ENCODE measurements around the gene KANSL3.

The KANSL3 gene

DNA sequence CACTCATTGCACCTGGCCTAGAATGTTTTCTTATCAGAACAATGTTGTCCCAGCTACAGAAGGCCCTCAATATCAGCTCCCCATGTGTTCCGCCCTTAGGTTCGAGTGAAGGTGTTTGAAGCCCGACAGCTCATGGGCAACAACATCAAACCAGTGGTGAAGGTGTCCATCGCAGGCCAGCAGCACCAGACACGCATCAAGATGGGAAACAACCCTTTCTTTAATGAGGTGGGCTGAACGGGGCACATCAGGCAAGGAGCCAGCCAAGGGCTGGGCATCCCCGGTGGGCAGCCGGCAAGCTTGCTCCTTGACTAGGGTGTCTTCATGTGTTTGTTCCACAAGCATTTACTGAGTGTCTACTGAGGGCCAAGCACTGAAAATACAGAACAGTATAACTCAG, 13.7 kb upstream of the KANSL3 start:
- ChIA-PET CTCF (interaction anchor here (0.6 kb wide), 1 partner anchor 81 kb away, joined by 3 read pairs; no protein-coding TSS in a partner anchor), POLR2A (interaction anchor here (1.0 to 1.1 kb wide), 2 partner anchors 9 to 15 kb away, joined by 3 to 4 read pairs; partner anchors contain the start of gene FER1L5)
- TF ChIP-seq ARNT (IDR thresholded peaks at IDR 0.05) (no peak), ELF4 (IDR thresholded peaks at IDR 0.05) (no peak), HDGF (IDR thresholded peaks at IDR 0.05; ENCODE audit: borderline replicate concordance) (no peak), CTBP1 (IDR thresholded peaks at IDR 0.05; ENCODE audit: borderline replicate concordance) (no peak), L3MBTL2 (conservative IDR thresholded peaks at IDR 0.05) (no peak), TARDBP (IDR thresholded peaks at IDR 0.05) (no peak), LEF1 (IDR thresholded peaks at IDR 0.05; ENCODE audit: borderline replicate concordance) (no peak), SUZ12 (IDR thresholded peaks at IDR 0.05) (no peak), FOXM1 (IDR thresholded peaks at IDR 0.05; ENCODE audit: borderline replicate concordance) (no peak), FOXA1 (IDR thresholded peaks at IDR 0.05) (no peak), NFRKB (IDR thresholded peaks at IDR 0.05) (no peak), ZNF384 (IDR thresholded peaks at IDR 0.05) (no peak), FOXK2 (IDR thresholded peaks at IDR 0.05) (no peak), BHLHE40 (IDR thresholded peaks at IDR 0.05; ENCODE audit: borderline replicate concordance) (no peak), SP1 (IDR thresholded peaks at IDR 0.05) (no peak)
- TF ChIP-seq, protein P1, sequence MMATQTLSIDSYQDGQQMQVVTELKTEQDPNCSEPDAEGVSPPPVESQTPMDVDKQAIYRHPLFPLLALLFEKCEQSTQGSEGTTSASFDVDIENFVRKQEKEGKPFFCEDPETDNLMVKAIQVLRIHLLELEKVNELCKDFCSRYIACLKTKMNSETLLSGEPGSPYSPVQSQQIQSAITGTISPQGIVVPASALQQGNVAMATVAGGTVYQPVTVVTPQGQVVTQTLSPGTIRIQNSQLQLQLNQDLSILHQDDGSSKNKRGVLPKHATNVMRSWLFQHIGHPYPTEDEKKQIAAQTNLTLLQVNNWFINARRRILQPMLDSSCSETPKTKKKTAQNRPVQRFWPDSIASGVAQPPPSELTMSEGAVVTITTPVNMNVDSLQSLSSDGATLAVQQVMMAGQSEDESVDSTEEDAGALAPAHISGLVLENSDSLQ (IDR thresholded peaks at IDR 0.05): no peak
- no peak for DNase-seq (ENCODE audit: extremely low spot score)

DNA sequence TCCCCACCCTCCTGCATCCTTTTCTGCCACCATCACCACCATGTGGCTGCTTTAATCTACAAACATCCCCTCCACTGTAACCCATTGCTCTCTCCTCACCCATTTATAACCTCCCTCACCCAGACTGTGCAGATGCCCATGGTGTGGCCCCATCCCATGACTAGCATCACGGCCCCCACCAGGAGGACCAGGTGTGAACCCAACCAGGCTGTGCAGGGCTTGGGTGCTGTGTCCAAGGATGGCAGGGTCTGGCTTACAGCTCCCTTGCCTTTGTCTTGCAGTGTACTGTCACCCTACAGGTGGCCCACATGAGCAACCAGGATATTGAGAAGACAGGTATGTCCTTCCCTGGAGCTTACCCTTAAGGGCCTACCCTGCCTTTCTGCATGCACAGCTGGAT, 11.2 kb upstream of the KANSL3 start:
- DNase-seq (ENCODE audit: extremely low spot score): no peak
- POLR2A ChIA-PET: interaction anchor here (4.8 kb wide), 1 partner anchor 11 kb away, joined by 23 read pairs; the partner anchor contains the start of gene KANSL3
- CTCF ChIA-PET: no interaction called here
- TF ChIP-seq ELF4 (IDR thresholded peaks at IDR 0.05) (no peak), FOXM1 (IDR thresholded peaks at IDR 0.05; ENCODE audit: borderline replicate concordance) (no peak), BHLHE40 (IDR thresholded peaks at IDR 0.05; ENCODE audit: borderline replicate concordance) (no peak), ARNT (IDR thresholded peaks at IDR 0.05) (no peak), CTBP1 (IDR thresholded peaks at IDR 0.05; ENCODE audit: borderline replicate concordance) (no peak), L3MBTL2 (conservative IDR thresholded peaks at IDR 0.05) (no peak), NFRKB (IDR thresholded peaks at IDR 0.05) (no peak)

DNA sequence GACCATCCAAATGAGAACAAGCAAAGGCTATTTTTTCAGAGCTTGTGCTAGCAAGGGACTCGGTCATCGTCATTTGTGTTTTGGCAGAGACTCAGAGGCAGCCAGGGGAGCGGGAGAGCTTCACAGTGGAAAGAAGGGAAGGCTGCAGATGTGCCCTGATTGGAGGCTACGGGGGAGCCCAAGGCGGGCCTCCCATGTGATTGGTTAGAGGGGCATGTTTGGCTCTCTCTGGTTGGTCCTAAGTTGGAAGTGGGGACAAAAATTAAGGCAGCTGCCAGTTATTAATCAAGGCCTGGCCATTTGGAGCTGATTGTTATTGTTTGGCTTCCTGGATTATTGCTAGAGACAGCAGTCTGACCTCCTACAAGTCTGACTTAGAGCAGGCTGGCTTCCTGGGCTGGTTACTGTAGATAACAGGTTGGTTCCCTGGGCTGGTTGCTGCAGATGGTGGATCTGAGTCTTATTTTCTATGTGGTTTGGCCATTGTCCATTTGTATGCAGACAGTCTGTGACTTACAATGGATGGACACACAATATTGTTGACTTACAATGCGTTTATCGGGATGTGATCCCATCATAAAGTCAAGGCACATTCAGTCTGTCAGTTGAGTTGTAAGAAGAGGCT, 10.3 kb upstream of the KANSL3 start:
- TF ChIP-seq, protein P1 (IDR thresholded peaks at IDR 0.05): no peak
- TF ChIP-seq TARDBP (IDR thresholded peaks at IDR 0.05): no peak
- TF ChIP-seq FOXM1 (IDR thresholded peaks at IDR 0.05; ENCODE audit: borderline replicate concordance): no peak
- no peak for TF ChIP-seq HDGF (IDR thresholded peaks at IDR 0.05; ENCODE audit: borderline replicate concordance)
- TF ChIP-seq ARNT (IDR thresholded peaks at IDR 0.05): no peak
- no peak for TF ChIP-seq ELF4 (IDR thresholded peaks at IDR 0.05)
- no peak for TF ChIP-seq LEF1 (IDR thresholded peaks at IDR 0.05; ENCODE audit: borderline replicate concordance)
- DNase-seq (ENCODE audit: extremely low spot score): no peak
- ChIA-PET POLR2A (interaction anchor here (4.8 kb wide), 1 partner anchor 10 kb away, joined by 23 read pairs; the partner anchor contains the start of gene KANSL3), CTCF (no interaction called here)

DNA sequence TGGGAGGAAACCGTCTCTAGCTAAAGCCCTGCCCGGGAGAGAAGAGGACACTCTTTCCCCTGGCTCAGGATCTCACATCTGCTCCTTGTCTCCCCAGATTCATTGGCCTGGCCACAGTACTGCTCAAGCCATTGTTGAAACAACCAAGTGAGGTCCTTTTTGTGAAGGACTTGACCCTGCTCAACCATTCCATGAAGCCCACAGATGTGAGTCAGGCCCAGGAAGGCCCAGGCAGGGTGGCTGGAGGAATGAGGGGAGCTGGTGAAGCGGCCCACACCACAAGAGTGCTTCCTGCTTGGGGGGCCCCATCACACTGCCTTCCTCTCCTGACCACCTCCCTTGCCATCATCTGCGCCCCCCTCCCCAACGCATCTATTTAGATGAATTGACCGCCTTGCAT, 9.6 kb upstream of the KANSL3 start:
- no peak for TF ChIP-seq NFRKB (IDR thresholded peaks at IDR 0.05)
- TF ChIP-seq FOXK2 (IDR thresholded peaks at IDR 0.05): no peak
- TF ChIP-seq ELF4 (IDR thresholded peaks at IDR 0.05): no peak
- TF ChIP-seq, protein P1 (IDR thresholded peaks at IDR 0.05): no peak
- no peak for TF ChIP-seq SUZ12 (IDR thresholded peaks at IDR 0.05)
- no peak for TF ChIP-seq L3MBTL2 (conservative IDR thresholded peaks at IDR 0.05)
- no peak for TF ChIP-seq ARNT (IDR thresholded peaks at IDR 0.05)
- no peak for TF ChIP-seq HDGF (IDR thresholded peaks at IDR 0.05; ENCODE audit: borderline replicate concordance)
- TF ChIP-seq TARDBP (IDR thresholded peaks at IDR 0.05): no peak
- TF ChIP-seq BHLHE40 (IDR thresholded peaks at IDR 0.05; ENCODE audit: borderline replicate concordance): no peak
- TF ChIP-seq FOXM1 (IDR thresholded peaks at IDR 0.05; ENCODE audit: borderline replicate concordance): no peak
- TF ChIP-seq CTBP1 (IDR thresholded peaks at IDR 0.05; ENCODE audit: borderline replicate concordance): no peak
- ChIA-PET POLR2A (interaction anchor here (4.8 kb wide), 1 partner anchor 10 kb away, joined by 23 read pairs; the partner anchor contains the start of gene KANSL3), CTCF (no interaction called here)
- DNase-seq (ENCODE audit: extremely low spot score): no peak

DNA sequence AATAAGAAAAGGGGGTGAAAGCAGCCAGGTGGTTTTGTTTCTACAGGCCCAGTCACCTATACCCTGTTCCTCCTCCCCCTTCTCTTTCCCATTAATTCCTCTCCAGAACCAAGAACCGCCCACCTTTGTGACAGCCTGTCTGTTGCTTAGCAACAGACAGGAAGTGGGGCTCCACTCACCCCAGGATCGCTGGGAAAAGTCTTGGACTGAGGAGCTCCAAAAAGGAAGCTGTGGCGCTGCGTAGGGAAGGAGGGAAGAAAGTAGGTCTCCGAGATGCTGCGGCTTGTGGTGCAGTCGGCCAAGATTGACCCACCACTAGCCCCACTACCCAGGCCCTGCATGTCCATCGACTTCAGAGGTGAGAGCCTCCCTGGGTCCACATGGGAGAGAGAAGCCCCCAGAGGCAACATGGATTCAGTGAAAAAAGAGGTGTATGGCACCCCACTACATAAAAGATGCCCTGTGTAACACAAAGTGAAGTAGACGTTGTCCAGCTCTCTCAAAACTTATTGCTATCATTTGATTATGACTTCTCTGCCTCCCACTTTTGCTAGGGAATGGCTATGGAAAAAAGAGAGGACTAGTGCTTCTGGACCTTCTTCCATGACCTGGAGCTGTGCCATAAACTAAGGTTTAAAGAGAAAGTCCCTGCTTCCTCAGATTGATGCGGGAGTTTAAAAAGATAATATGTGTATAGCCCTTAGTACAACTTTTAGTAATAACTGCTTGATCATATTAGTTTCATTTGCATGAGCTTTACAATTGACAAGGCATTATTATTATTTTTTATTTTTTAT, 4.7 kb upstream of the KANSL3 start, which contains the start of gene FER1L5:
Gene FER1L5, plus strand, starts transcription at position 201 of the 797 bp plus-strand sequence. Its CDS starts 73 bp downstream, at position 274.
- CTCF ChIA-PET: no interaction called here
- DNase-seq (ENCODE audit: extremely low spot score): no peak
- POLR2A ChIA-PET: interaction anchor here (0.6 kb wide), 1 partner anchor 9 kb away, joined by 3 read pairs; no protein-coding TSS in a partner anchor
- TF ChIP-seq FOXK2 (IDR thresholded peaks at IDR 0.05) (no peak), FOXM1 (IDR thresholded peaks at IDR 0.05; ENCODE audit: borderline replicate concordance) (no peak), L3MBTL2 (conservative IDR thresholded peaks at IDR 0.05) (no peak), ELF4 (IDR thresholded peaks at IDR 0.05) (no peak)
- TF ChIP-seq, protein P1 (IDR thresholded peaks at IDR 0.05): peak; percentile 69

Data from HEK293T (cell line).